Neuronal stem cell (in vitro differentiated cells): Measurements from ENCODE around the gene ZNF804B.

ENCODE experiments used
- DNase-seq: peaks from one replicate; pipeline ENCODE4 v3.0.0-alpha.2; 2013; ENCODE audit warnings: low spot score
- H2AFZ ChIP-seq: one replicate; pipeline ENCODE4 v1.6.1; 2013; ENCODE audit warnings: mild to moderate bottlenecking, low read length, inconsistent platforms
- H2AK5ac ChIP-seq: 2 replicates; pipeline ENCODE4 v1.6.1; 2013; ENCODE audit warnings: low read depth, mild to moderate bottlenecking, inconsistent platforms, low read length, moderate library complexity, mixed read lengths
- H2BK120ac ChIP-seq: 2 replicates; pipeline ENCODE4 v1.6.1; 2013; ENCODE audit warnings: low read depth, mild to moderate bottlenecking, inconsistent platforms, low read length, moderate library complexity, mixed read lengths
- H2BK12ac ChIP-seq: one replicate; pipeline ENCODE4 v1.6.1; 2013; ENCODE audit warnings: low read length, inconsistent platforms
- H2BK15ac ChIP-seq: 2 replicates; pipeline ENCODE4 v1.6.1; 2013; ENCODE audit warnings: mild to moderate bottlenecking, low read length, inconsistent platforms, mixed read lengths
- H2BK5ac ChIP-seq: one replicate; pipeline ENCODE4 v1.6.1; 2013; ENCODE audit warnings: inconsistent platforms, mild to moderate bottlenecking, low read length, moderate library complexity
- H3K14ac ChIP-seq: one replicate; pipeline ENCODE4 v1.6.1; 2013; ENCODE audit warnings: low read length, inconsistent platforms
- H3K18ac ChIP-seq: 2 replicates; pipeline ENCODE4 v1.6.1; 2013; ENCODE audit warnings: low read length, inconsistent platforms
- H3K23ac ChIP-seq: 2 replicates; pipeline ENCODE4 v1.6.1; 2013; ENCODE audit warnings: low read depth, mild to moderate bottlenecking, mixed read lengths, low read length, inconsistent platforms; ENCODE audit not compliant: poor library complexity
- H3K27ac ChIP-seq: replicated peaks from 3 replicates; pipeline ENCODE4 v1.5.1; 2013; ENCODE audit warnings: low read length, inconsistent platforms
- H3K27me3 ChIP-seq, 3 experiments: 2 replicates each; pipeline ENCODE4 v1.6.1; 2013; ENCODE audit warnings: low read length in 3 of 3, mild to moderate bottlenecking in 2 of 3, inconsistent platforms in 1 of 3, low read depth in 1 of 3, mixed read lengths in 1 of 3, moderate library complexity in 1 of 3; ENCODE audit not compliant: control insufficient read depth in 3 of 3, insufficient read depth in 3 of 3
- H3K36me3 ChIP-seq, 2 donors: replicated peaks in 1 of 2; 2 replicates each; pipeline ENCODE4 v1.6.1; 2013; ENCODE audit warnings: low read length in 2 of 2; ENCODE audit not compliant: control insufficient read depth in 2 of 2, insufficient read depth in 2 of 2
- H3K4ac ChIP-seq: 2 replicates; pipeline ENCODE4 v1.6.1; 2013; ENCODE audit warnings: inconsistent platforms, mild to moderate bottlenecking, low read length, moderate library complexity
- H3K4me1 ChIP-seq, 2 donors: 1 replicate in 1 of 2; 2 replicates in 1 of 2; pipeline ENCODE4 v1.6.1; 2013; ENCODE audit warnings: low read length in 2 of 2, low read depth in 1 of 2; ENCODE audit not compliant: control insufficient read depth in 2 of 2, insufficient read depth in 1 of 2
- H3K4me2 ChIP-seq: one replicate; pipeline ENCODE4 v1.6.1; 2013; ENCODE audit warnings: mild to moderate bottlenecking, low read length, inconsistent platforms; ENCODE audit not compliant: insufficient read depth, poor library complexity, severe bottlenecking
- H3K4me3 ChIP-seq, 2 donors: 2 replicates each; pipeline ENCODE4 v1.5.1; 2013; ENCODE audit warnings: low read length in 2 of 2, mild to moderate bottlenecking in 2 of 2, inconsistent platforms in 1 of 2, moderate library complexity in 1 of 2
- H3K79me1 ChIP-seq: one replicate; pipeline ENCODE4 v1.6.1; 2013; ENCODE audit warnings: low read depth, mild to moderate bottlenecking, inconsistent platforms, low read length, moderate library complexity
- H3K9ac ChIP-seq: one replicate; pipeline ENCODE4 v1.6.1; 2013; ENCODE audit warnings: mild to moderate bottlenecking, low read depth, low read length, inconsistent platforms; ENCODE audit not compliant: poor library complexity
- H3K9me3 ChIP-seq, 2 donors: replicated peaks in 1 of 2; 2 replicates each; pipeline versions ENCODE3 to v1.6.1; 2013; ENCODE audit warnings: low read length in 2 of 2, mild to moderate bottlenecking in 2 of 2, inconsistent platforms in 1 of 2, low read depth in 1 of 2, mixed read lengths in 1 of 2, moderate library complexity in 1 of 2; ENCODE audit not compliant: control insufficient read depth in 2 of 2, insufficient read depth in 1 of 2
- H4K8ac ChIP-seq: one replicate; pipeline ENCODE4 v1.6.1; 2013; ENCODE audit warnings: low read depth, mild to moderate bottlenecking, inconsistent platforms, low read length, moderate library complexity
- H4K91ac ChIP-seq: one replicate; pipeline ENCODE4 v1.6.1; 2013; ENCODE audit warnings: low read length, low read depth, mild to moderate bottlenecking, inconsistent platforms; ENCODE audit not compliant: poor library complexity
- WGBS, 2 donors: extraction: QIAGEN DNeasy Blood & Tissue Kit; methylation state at CpG; one replicate each; pipeline ENCODE4 v1.1.7; 2013; ENCODE audit warnings: missing lambda C conversion rate in 2 of 2, mixed read lengths in 1 of 2; ENCODE audit not compliant: insufficient read length in 2 of 2, insufficient replicate concordance in 1 of 2; ENCODE audit errors: extremely low coverage in 2 of 2; 5-methylcytosine and 5-hydroxymethylcytosine counted together

The ZNF804B gene

DNA sequence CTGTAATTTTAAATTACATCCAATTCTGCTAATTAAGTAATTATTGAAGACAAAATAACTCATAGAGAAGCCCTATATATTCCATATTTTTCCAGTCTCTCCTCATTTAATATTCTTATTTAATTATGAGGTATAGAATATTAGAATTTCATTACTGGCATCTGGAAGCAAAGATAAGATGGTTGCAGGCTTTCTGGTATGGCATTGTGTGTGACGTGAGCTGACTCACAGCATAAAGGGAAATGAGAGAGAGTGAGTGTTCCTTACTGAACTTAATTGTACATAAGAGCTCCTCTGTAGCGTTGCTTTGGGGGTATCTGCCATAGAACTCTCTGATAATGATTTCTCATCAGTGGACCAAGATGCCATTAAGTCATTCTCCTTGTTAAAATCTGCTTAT is 163.4 kb downstream of the ZNF804B start:
- Histone ChIP-seq H3K23ac (no peak overlapping the region), H3K9me3 (no peaks in the 10 kb centered on the region), H3K79me1 (no peaks in the 10 kb centered on the region), H3K4me3 (no peak overlapping the region), H3K4me1 (no peaks in the 10 kb centered on the region), H3K14ac (no peak overlapping the region), H2BK12ac (no peak overlapping the region), H3K9ac (no peak overlapping the region), H3K27ac (no peak overlapping the region), H3K27me3 (no peaks in the 10 kb centered on the region), H2BK15ac (no peak overlapping the region), H2AK5ac (no peak overlapping the region), H3K36me3 (no peaks in the 10 kb centered on the region), H3K4ac (no peak overlapping the region), H4K8ac (no peak overlapping the region), H2BK5ac (no peak overlapping the region), H2AFZ (no peak overlapping the region), H2BK120ac (no peak overlapping the region), H3K18ac (no peak overlapping the region), H4K91ac (no peak overlapping the region), H3K4me2 (no peak overlapping the region)
- WGBS, 2 donors: no CpG with 5 or more reads among the region's 2 CpGs
- no peak for DNase-seq

DNA sequence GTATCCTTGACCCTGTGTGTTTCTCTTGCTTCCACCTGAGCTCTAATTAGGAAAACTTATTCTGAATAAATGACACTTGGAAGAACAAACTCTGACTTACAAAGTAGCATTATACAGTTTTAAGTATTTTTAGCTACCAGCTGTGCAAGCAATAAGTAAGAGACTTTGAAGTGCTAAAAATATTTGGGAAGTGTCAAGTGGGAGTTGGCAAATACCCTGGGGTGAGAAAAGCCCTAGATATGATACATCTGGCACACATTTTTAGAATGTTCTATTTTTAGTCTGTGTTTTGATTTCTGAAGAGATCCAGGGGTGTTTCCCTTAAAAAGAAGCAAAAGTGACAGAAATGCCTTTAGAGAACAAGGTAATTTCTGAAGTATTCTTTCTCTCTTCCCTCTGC is 168.8 kb downstream of the ZNF804B start:
- Histone ChIP-seq H4K8ac (no peak overlapping the region), H2BK5ac (no peak overlapping the region), H3K27me3 (no peaks in the 10 kb centered on the region)

DNA sequence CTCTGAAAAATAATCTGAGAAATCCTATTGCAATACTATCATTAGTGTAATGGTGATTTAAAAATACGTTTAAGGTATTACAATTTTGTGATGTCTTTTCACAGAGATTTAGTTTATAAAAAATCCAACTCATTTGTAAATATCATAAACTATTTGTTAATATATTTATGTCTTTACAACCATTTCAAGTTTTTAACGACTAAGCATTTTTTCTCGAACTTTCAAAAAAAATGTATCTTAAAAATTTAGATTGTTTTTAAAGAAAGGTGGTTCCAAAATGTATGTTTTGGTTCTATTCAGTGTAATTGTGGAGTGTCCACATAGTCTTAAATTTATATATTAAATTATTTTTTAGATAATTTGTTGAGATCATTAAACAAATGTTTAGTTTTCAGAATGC is 170.2 kb downstream of the ZNF804B start:
- Histone ChIP-seq H2BK15ac (no peak overlapping the region), H3K23ac (no peak overlapping the region), H3K9ac (no peak overlapping the region), H3K27me3 (no peaks in the 10 kb centered on the region), H4K91ac (no peak overlapping the region), H3K18ac (no peak overlapping the region), H3K4me2 (no peak overlapping the region), H3K14ac (no peak overlapping the region), H2AK5ac (no peak overlapping the region), H2BK120ac (no peak overlapping the region), H4K8ac (no peak overlapping the region), H3K4me1 (no peaks in the 10 kb centered on the region), H2BK5ac (no peak overlapping the region), H3K27ac (no peak overlapping the region), H3K4ac (no peak overlapping the region), H3K4me3 (no peak overlapping the region), H2AFZ (no peak overlapping the region), H2BK12ac (no peak overlapping the region), H3K36me3 (no peaks in the 10 kb centered on the region), H3K9me3 (no peaks in the 10 kb centered on the region), H3K79me1 (no peaks in the 10 kb centered on the region)
- DNase-seq: no peak
- no CpG with 5 or more reads among the region's 3 CpGs for WGBS, 2 donors

More for the DNA sequence above, 168.8 kb downstream of the ZNF804B start:
- Histone ChIP-seq H2BK120ac (no peak overlapping the region), H3K14ac (no peak overlapping the region), H3K9me3 (no peaks in the 10 kb centered on the region), H2AK5ac (no peak overlapping the region), H3K36me3 (no peaks in the 10 kb centered on the region), H3K4me2 (no peak overlapping the region), H3K9ac (no peak overlapping the region), H4K91ac (no peak overlapping the region), H3K27ac (no peak overlapping the region), H3K4me3 (no peak overlapping the region), H2AFZ (no peak overlapping the region), H3K23ac (no peak overlapping the region), H3K18ac (no peak overlapping the region), H3K4ac (no peak overlapping the region), H3K4me1 (no peaks in the 10 kb centered on the region), H2BK15ac (no peak overlapping the region), H2BK12ac (no peak overlapping the region), H3K79me1 (no peaks in the 10 kb centered on the region)
- DNase-seq: no peak

DNA sequence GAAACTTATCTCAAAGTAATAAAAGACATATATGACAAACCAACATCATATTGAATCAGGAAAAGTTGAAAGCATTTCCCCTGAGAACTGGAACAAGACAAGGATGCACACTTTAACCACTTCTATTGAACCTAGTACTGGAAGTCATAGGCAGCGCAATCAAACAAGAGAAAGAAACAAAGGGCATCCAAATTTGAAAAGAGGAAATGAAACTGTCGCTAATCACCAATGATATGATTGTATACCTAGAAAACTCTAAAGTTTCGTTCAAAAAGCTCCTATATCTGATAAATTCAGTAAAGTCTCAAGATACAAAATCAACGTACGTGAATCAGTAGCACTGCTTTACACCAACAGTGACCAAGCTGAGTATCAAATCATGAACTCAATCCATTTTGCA is 173.8 kb downstream of the ZNF804B start:
- H2AK5ac ChIP-seq: no peak overlapping the region
- H3K4me1 ChIP-seq: no peaks in the 10 kb centered on the region
- no peak overlapping the region for H3K9ac ChIP-seq
- no peak overlapping the region for H3K14ac ChIP-seq
- no peaks in the 10 kb centered on the region for H3K27me3 ChIP-seq
- no peak overlapping the region for H2BK5ac ChIP-seq
- H3K36me3 ChIP-seq: no peaks in the 10 kb centered on the region
- H3K4me2 ChIP-seq: no peak overlapping the region
- H3K23ac ChIP-seq: no peak overlapping the region
- H3K4ac ChIP-seq: no peak overlapping the region
- no peak overlapping the region for H3K18ac ChIP-seq
- DNase-seq: no peak
- no peak overlapping the region for H2BK15ac ChIP-seq
- H2BK120ac ChIP-seq: no peak overlapping the region
- no peaks in the 10 kb centered on the region for H3K9me3 ChIP-seq
- no peak overlapping the region for H2BK12ac ChIP-seq
- H2AFZ ChIP-seq: no peak overlapping the region
- no CpG with 5 or more reads among the region's 5 CpGs for WGBS, 2 donors
- no peaks in the 10 kb centered on the region for H3K79me1 ChIP-seq
- no peak overlapping the region for H3K4me3 ChIP-seq
- H4K91ac ChIP-seq: no peak overlapping the region
- H4K8ac ChIP-seq: no peak overlapping the region
- no peak overlapping the region for H3K27ac ChIP-seq
